MM.1S (cell line): ENCODE measurements around the gene SLC29A1.
"Not testable (repeated sequence)": the region's sequence is repeated elsewhere in the genome, so short reads cannot be mapped to it uniquely, and the experiment has no call there.

Source experiments
- DNase-seq: peaks from one replicate; pipeline ENCODE4 v3.0.0-alpha.2; 2015
- H2AFZ ChIP-seq: fragments of 300-600 bp; sonication (generic); 2 replicates; pipeline ENCODE4 v1.6.0; 2016; ENCODE audit warnings: antibody characterized with exemption, low read length
- H3F3A ChIP-seq: fragments of 300-600 bp; sonication (generic); 2 replicates; pipeline ENCODE4 v1.6.1; 2016; ENCODE audit warnings: mild to moderate bottlenecking, antibody characterized with exemption, low read length, moderate library complexity, mixed read lengths; ENCODE audit not compliant: insufficient read depth
- H3K27ac ChIP-seq: fragments of 300-600 bp; sonication (generic); 2 replicates; pipeline ENCODE4 v1.5.1; 2016; ENCODE audit warnings: mild to moderate bottlenecking, low read length
- H3K27me3 ChIP-seq: fragments of 300-600 bp; sonication (generic); replicated peaks from 2 replicates; pipeline ENCODE4 v1.6.0; 2016; ENCODE audit warnings: low read length; ENCODE audit not compliant: insufficient read depth
- H3K36me3 ChIP-seq: fragments of 300-600 bp; sonication (generic); replicated peaks from 2 replicates; pipeline ENCODE4 v1.6.1; 2016; ENCODE audit warnings: mild to moderate bottlenecking, low read length, mixed read lengths; ENCODE audit not compliant: insufficient read depth
- H3K4me1 ChIP-seq: fragments of 300-600 bp; sonication (generic); 2 replicates; pipeline ENCODE4 v1.6.1; 2016; ENCODE audit warnings: low read length, mixed read lengths
- H3K4me2 ChIP-seq: fragments of 300-600 bp; sonication (generic); 2 replicates; pipeline ENCODE4 v1.6.0; 2016; ENCODE audit warnings: low read depth, low read length
- H3K4me3 ChIP-seq: fragments of 300-600 bp; sonication (generic); 2 replicates; pipeline ENCODE4 v1.5.1; 2016; ENCODE audit warnings: low read length, mixed read lengths
- H3K79me2 ChIP-seq: fragments of 300-600 bp; sonication (generic); 2 replicates; pipeline ENCODE4 v1.6.1; 2016; ENCODE audit warnings: mixed run types, low read length, mixed read lengths
- H3K9ac ChIP-seq: fragments of 300-600 bp; sonication (generic); 2 replicates; pipeline ENCODE4 v1.6.1; 2016; ENCODE audit warnings: low read length, mixed read lengths
- H3K9me2 ChIP-seq: fragments of 300-600 bp; sonication (generic); replicated peaks from 2 replicates; pipeline ENCODE4 v1.6.1; 2016; ENCODE audit warnings: mild to moderate bottlenecking, low read length, mixed read lengths; ENCODE audit not compliant: insufficient read depth
- H3K9me3 ChIP-seq: fragments of 300-600 bp; sonication (generic); replicated peaks from 2 replicates; pipeline ENCODE4 v1.6.1; 2016; ENCODE audit warnings: mild to moderate bottlenecking, low read length, mixed read lengths; ENCODE audit not compliant: insufficient read depth
- H4K20me1 ChIP-seq: fragments of 300-600 bp; sonication (generic); 2 replicates; pipeline ENCODE4 v1.6.1; 2016; ENCODE audit warnings: mild to moderate bottlenecking, low read length, moderate library complexity, mixed read lengths; ENCODE audit not compliant: insufficient read depth
- CTCF ChIP-seq: fragments of 300-600 bp; sonication (generic); IDR thresholded peaks from 2 replicates; pipeline ENCODE4 v1.5.1; 2016; ENCODE audit warnings: antibody characterized with exemption, low read length, mixed read lengths
- EZH2 ChIP-seq: fragments of 300-600 bp; sonication (generic); optimal IDR thresholded peaks from 2 replicates; pipeline ENCODE3; 2017; ENCODE audit warnings: low read depth, mild to moderate bottlenecking, antibody characterized with exemption, low read length, mixed read lengths
- EZH2phosphoT487 ChIP-seq: fragments of 300-600 bp; sonication (generic); IDR thresholded peaks from 2 replicates; pipeline ENCODE4 v1.6.1; 2018; ENCODE audit warnings: antibody characterized with exemption, low read length

Gene SLC29A1

GRCh38 chr6:44179648-44180047 is 43.7 kb upstream of the SLC29A1 start:
- no peak overlapping the region for H3K27ac ChIP-seq
- H3K9me2 ChIP-seq: no peaks in the 10 kb centered on the region
- H3K79me2 ChIP-seq: no peaks in the 10 kb centered on the region
- no peak overlapping the region for H3K4me2 ChIP-seq
- no peaks in the 10 kb centered on the region for H4K20me1 ChIP-seq
- TF ChIP-seq EZH2phosphoT487 (no peak), EZH2 (no peak), CTCF (no peak)
- H3K4me1 ChIP-seq: no peaks in the 10 kb centered on the region
- H3K4me3 ChIP-seq: no peak overlapping the region
- no peak overlapping the region for H3K9ac ChIP-seq
- H3F3A ChIP-seq: no peaks in the 10 kb centered on the region
- H2AFZ ChIP-seq: no peak overlapping the region
- no peak for DNase-seq
- H3K27me3 ChIP-seq: no peaks in the 10 kb centered on the region; the same call in none of the 2 replicates
- H3K9me3 ChIP-seq: no peaks in the 10 kb centered on the region
- no peaks in the 10 kb centered on the region for H3K36me3 ChIP-seq

- no peaks in the 10 kb centered on the region for H3K9me2 ChIP-seq
- H3K79me2 ChIP-seq: no peaks in the 10 kb centered on the region
- H3K27me3 ChIP-seq: no peaks in the 10 kb centered on the region; the same call in none of the 2 replicates
- H3K4me1 ChIP-seq: no peaks in the 10 kb centered on the region
- H3F3A ChIP-seq: no peaks in the 10 kb centered on the region
- no peak overlapping the region for H3K9ac ChIP-seq
- no peak overlapping the region for H3K4me2 ChIP-seq
- H3K27ac ChIP-seq: no peak overlapping the region
- no peaks in the 10 kb centered on the region for H3K9me3 ChIP-seq
- no peaks in the 10 kb centered on the region for H3K36me3 ChIP-seq
- H3K4me3 ChIP-seq: no peak overlapping the region
- H4K20me1 ChIP-seq: no peaks in the 10 kb centered on the region
- TF ChIP-seq EZH2: no peak
- no peak for TF ChIP-seq CTCF
- no peak overlapping the region for H2AFZ ChIP-seq
- no peak for DNase-seq
Measured at GRCh38 chr6:44180406-44180805, 43.0 kb upstream of the SLC29A1 start.

GRCh38 chr6:44180886-44181285 is 42.5 kb upstream of the SLC29A1 start:
- H3K9me3 ChIP-seq: no peaks in the 10 kb centered on the region
- H2AFZ ChIP-seq: no peak overlapping the region
- no peaks in the 10 kb centered on the region for H3K9me2 ChIP-seq
- H3K36me3 ChIP-seq: no peaks in the 10 kb centered on the region
- no peak overlapping the region for H3K4me2 ChIP-seq
- DNase-seq: no peak
- no peaks in the 10 kb centered on the region for H3K4me1 ChIP-seq
- no peak for TF ChIP-seq EZH2phosphoT487
- no peak for TF ChIP-seq CTCF
- TF ChIP-seq EZH2: no peak
- no peak overlapping the region for H3K9ac ChIP-seq
- no peak overlapping the region for H3K4me3 ChIP-seq
- H3K27ac ChIP-seq: no peak overlapping the region
- no peaks in the 10 kb centered on the region for H3F3A ChIP-seq
- H3K79me2 ChIP-seq: no peaks in the 10 kb centered on the region
- no peaks in the 10 kb centered on the region for H4K20me1 ChIP-seq
- no peaks in the 10 kb centered on the region; the same call in none of the 2 replicates for H3K27me3 ChIP-seq

GRCh38 chr6:44181784-44182183 is 41.6 kb upstream of the SLC29A1 start:
- H3K4me3 ChIP-seq, DNase-seq, H2AFZ ChIP-seq, H3K4me1 ChIP-seq, H3K36me3 ChIP-seq, H3F3A ChIP-seq, H3K4me2 ChIP-seq, H3K27ac ChIP-seq, H3K27me3 ChIP-seq, H3K9ac ChIP-seq, H4K20me1 ChIP-seq, H3K9me2 ChIP-seq, H3K9me3 ChIP-seq, H3K79me2 ChIP-seq: not testable (repeated sequence)
